Testis (tissue), 3 donors: Measurements from ENCODE around the gene PPM1L. TPM values are rescaled to one million over a fixed set of nuclear protein-coding genes. Genes with fewer than 3 reads are reported as not detected.
A peak's percentile ranks its signal among the peaks of the same experiment; 100 is the strongest.

Experiments
- DNase-seq: peaks from one replicate; pipeline ENCODE4 v3.0.0-alpha.2; 2019
- H3K27ac ChIP-seq, 2 donors: fragments of 200-600 bp; sonication (generic); one replicate each; pipeline ENCODE4 v1.5.1; 2019
- H3K27me3 ChIP-seq: fragments of 200-600 bp; sonication (generic); one replicate; pipeline ENCODE4 v1.5.1; 2019
- H3K36me3 ChIP-seq: fragments of 200-600 bp; sonication (generic); one replicate; pipeline ENCODE4 v1.5.1; 2017; ENCODE audit warnings: low read depth; ENCODE audit errors: missing control alignments
- H3K4me1 ChIP-seq: fragments of 200-600 bp; sonication (generic); one replicate; pipeline ENCODE4 v1.5.1; 2019
- H3K4me3 ChIP-seq, 2 donors: fragments of 200-600 bp; sonication (generic); one replicate each; pipeline ENCODE4 v1.5.1; 2017 to 2019
- H3K9me3 ChIP-seq: fragments of 200-600 bp; sonication (generic); one replicate; pipeline ENCODE4 v1.5.1; 2017
- CTCF ChIP-seq, 3 experiments: fragments of 450-650 bp in 2 of 3; fragments of 200-600 bp in 1 of 3; sonication (generic) in 1 of 3; IDR thresholded peaks; one replicate each; pipeline ENCODE4 v1.5.1; 2016 to 2019; ENCODE audit warnings: antibody characterized with exemption in 3 of 3, mild to moderate bottlenecking in 2 of 3, moderate library complexity in 1 of 3
- POLR2A ChIP-seq: fragments of 450-650 bp; IDR thresholded peaks from one replicate; pipeline ENCODE4 v1.6.1; 2017; ENCODE audit warnings: antibody characterized with exemption, mild to moderate bottlenecking, moderate library complexity
- WGBS, 2 donors: methylation state at CpG; one replicate each; pipeline ENCODE4 v1.1.5; 2018; 5-methylcytosine and 5-hydroxymethylcytosine counted together
- intact Hi-C: fragments of 100-400 bp; cut with DNase I; formaldehyde crosslinking; loops from one replicate; pipeline ENCODE4 v1.15.1; 2023; ENCODE audit warnings: low total_unique reads
- polyA plus RNA-seq: library from polyadenylated mRNA; stranded (reverse); fragments of 350-450 nt; fragmentation: Illumina TruSeq; extraction: RNeasy Lipid Tissue Mini Kit (QIAGEN cat#74804); gene quantifications from one replicate; pipeline ENCODE4 v1.2.3, GENCODE V29; 2014; ENCODE audit warnings: low read depth, low replicate concordance; ENCODE audit not compliant: insufficient read depth
- total RNA-seq, 2 donors: library from RNA; depleted of rRNA; stranded (reverse); fragments of >200 nt; gene quantifications; one replicate each; pipeline ENCODE4 v1.2.3, GENCODE V29; 2016

Gene PPM1L
- total and polyA plus RNA-seq, 3 donors from 2014 or later = 4.4 to 27.7 (median 19.6) TPM

GRCh38 chr3:160919942-160920341 is 163.9 kb downstream of the PPM1L start:
- no peak overlapping the region for H3K27ac ChIP-seq
- no peak for DNase-seq
- intact Hi-C loops = no loop called here
- no peaks in the 10 kb centered on the region for H3K9me3 ChIP-seq
- 92 to 96% methylated on average over 2 of the region's 2 CpGs for WGBS, 2 donors
- TF ChIP-seq POLR2A (no peak), CTCF (IDR thresholded peaks at IDR 0.05) (no peak)
- H3K27me3 ChIP-seq = no peaks in the 10 kb centered on the region
- H3K4me3 ChIP-seq = no peak overlapping the region
- H3K36me3 ChIP-seq = no peaks in the 10 kb centered on the region
- H3K4me1 ChIP-seq = no peaks in the 10 kb centered on the region

- intact Hi-C loops = no loop called here
- H3K9me3 ChIP-seq = no peaks in the 10 kb centered on the region
- DNase-seq = peak; percentile 49
- H3K27me3 ChIP-seq = no peaks in the 10 kb centered on the region
- H3K36me3 ChIP-seq = no peaks in the 10 kb centered on the region
- no peaks in the 10 kb centered on the region for H3K4me1 ChIP-seq
- TF ChIP-seq CTCF (IDR thresholded peaks at IDR 0.05) (peak; percentile 52 to 80 (median 69)), POLR2A (no peak)
- 38 to 41% methylated on average over 4 of the region's 4 CpGs for WGBS, 2 donors
- H3K4me3 ChIP-seq = no peak overlapping the region
- H3K27ac ChIP-seq = no peak overlapping the region
Observed at GRCh38 chr3:160921020-160921635, 165.1 kb downstream of the PPM1L start.

GRCh38 chr3:160924776-160925175 is 168.7 kb downstream of the PPM1L start:
- Histone ChIP-seq H3K27me3 (no peaks in the 10 kb centered on the region), H3K4me1 (no peaks in the 10 kb centered on the region), H3K9me3 (no peaks in the 10 kb centered on the region), H3K4me3 (no peak overlapping the region), H3K36me3 (no peaks in the 10 kb centered on the region), H3K27ac (no peak overlapping the region)
- TF ChIP-seq CTCF (IDR thresholded peaks at IDR 0.05) (no peak), POLR2A (no peak)
- 74 to 77% methylated on average over 1 of the region's 1 CpG for WGBS, 2 donors
- intact Hi-C loops = no loop called here
- DNase-seq = no peak

GRCh38 chr3:160927620-160928019 is 171.6 kb downstream of the PPM1L start:
- no peak overlapping the region for H3K27ac ChIP-seq
- no peak for TF ChIP-seq POLR2A
- no peak for TF ChIP-seq CTCF (IDR thresholded peaks at IDR 0.05)
- H3K9me3 ChIP-seq = no peaks in the 10 kb centered on the region
- 86 to 87% methylated on average over 10 of the region's 10 CpGs for WGBS, 2 donors
- no peaks in the 10 kb centered on the region for H3K36me3 ChIP-seq
- H3K4me1 ChIP-seq = no peaks in the 10 kb centered on the region
- no peaks in the 10 kb centered on the region for H3K27me3 ChIP-seq
- H3K4me3 ChIP-seq = no peak overlapping the region
- intact Hi-C loops = no loop called here
- DNase-seq = no peak

GRCh38 chr3:160928183-160928726 is 172.2 kb downstream of the PPM1L start:
- no peaks in the 10 kb centered on the region for H3K4me1 ChIP-seq
- no peak overlapping the region for H3K4me3 ChIP-seq
- H3K9me3 ChIP-seq = no peaks in the 10 kb centered on the region
- no peak for TF ChIP-seq POLR2A
- H3K36me3 ChIP-seq = no peaks in the 10 kb centered on the region
- no peak overlapping the region for H3K27ac ChIP-seq
- no peaks in the 10 kb centered on the region for H3K27me3 ChIP-seq
- WGBS, 2 donors = 89 to 92% methylated on average over 5 of the region's 5 CpGs
- DNase-seq = no peak
- intact Hi-C loops = no loop called here
